Vagina (tissue), 2 donors: ENCODE data around the gene HNRNPAB.

Experiments used
- POLR2A ChIP-seq, 2 donors: fragments of 450-650 bp; IDR thresholded peaks; one replicate each; pipeline ENCODE4 v1.6.1; 2017; ENCODE audit warnings: antibody characterized with exemption in 2 of 2, mild to moderate bottlenecking in 2 of 2, moderate library complexity in 2 of 2
- TF ChIP-seq, protein P1 (sequence below), 3 experiments: fragments of 450-650 bp in 2 of 3; fragments of 200-600 bp in 1 of 3; sonication (generic) in 1 of 3; IDR thresholded peaks; one replicate each; pipeline ENCODE4 v1.5.1; 2017 to 2019; ENCODE audit warnings: antibody characterized with exemption in 3 of 3, mild to moderate bottlenecking in 2 of 3, moderate library complexity in 2 of 3

- TF ChIP-seq, protein P1, sequence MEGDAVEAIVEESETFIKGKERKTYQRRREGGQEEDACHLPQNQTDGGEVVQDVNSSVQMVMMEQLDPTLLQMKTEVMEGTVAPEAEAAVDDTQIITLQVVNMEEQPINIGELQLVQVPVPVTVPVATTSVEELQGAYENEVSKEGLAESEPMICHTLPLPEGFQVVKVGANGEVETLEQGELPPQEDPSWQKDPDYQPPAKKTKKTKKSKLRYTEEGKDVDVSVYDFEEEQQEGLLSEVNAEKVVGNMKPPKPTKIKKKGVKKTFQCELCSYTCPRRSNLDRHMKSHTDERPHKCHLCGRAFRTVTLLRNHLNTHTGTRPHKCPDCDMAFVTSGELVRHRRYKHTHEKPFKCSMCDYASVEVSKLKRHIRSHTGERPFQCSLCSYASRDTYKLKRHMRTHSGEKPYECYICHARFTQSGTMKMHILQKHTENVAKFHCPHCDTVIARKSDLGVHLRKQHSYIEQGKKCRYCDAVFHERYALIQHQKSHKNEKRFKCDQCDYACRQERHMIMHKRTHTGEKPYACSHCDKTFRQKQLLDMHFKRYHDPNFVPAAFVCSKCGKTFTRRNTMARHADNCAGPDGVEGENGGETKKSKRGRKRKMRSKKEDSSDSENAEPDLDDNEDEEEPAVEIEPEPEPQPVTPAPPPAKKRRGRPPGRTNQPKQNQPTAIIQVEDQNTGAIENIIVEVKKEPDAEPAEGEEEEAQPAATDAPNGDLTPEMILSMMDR (IDR thresholded peaks at IDR 0.05): no peak
- TF ChIP-seq POLR2A (IDR thresholded peaks at IDR 0.05): no peak
Measured at GRCh38 chr5:178228609-178229008, 24.3 kb downstream of the HNRNPAB start.
